HEK293 (cell line): ENCODE measurements around the gene SMIM41.
A peak's percentile ranks its signal among the peaks of the same experiment; 100 is the strongest.

Experiments used
- CTCF ChIA-PET: fragments of 350-600 bp; formaldehyde crosslinking; extraction: SDS; loops from one replicate; lab custom pipeline; 2021; ENCODE audit warnings: antibody characterized with exemption; lab: Yijun Ruan, JAX
- POLR2A ChIA-PET: fragments of 300-600 bp; formaldehyde crosslinking; extraction: SDS; loops from one replicate; lab custom pipeline; 2020; ENCODE audit warnings: antibody characterized with exemption, inconsistent platforms; lab: Yijun Ruan, JAX
- H3K27ac ChIP-seq: fragments of 200-500 bp; sonication (Bioruptor generic); 2 replicates; pipeline ENCODE4 v1.5.1; 2014; ENCODE audit warnings: low read depth, low read length, control low read depth, inconsistent platforms; ENCODE audit errors: extremely low read depth
- H3K36me3 ChIP-seq, 2 experiments: fragments of 200-500 bp in 1 of 2; sonication (Bioruptor generic) in 1 of 2; 1 replicate in 1 of 2; 2 replicates in 1 of 2; pipeline ENCODE4 v1.5.1; 2014 to 2017; ENCODE audit warnings: inconsistent platforms in 2 of 2, low read length in 2 of 2; ENCODE audit not compliant: control insufficient read depth in 2 of 2, insufficient read depth in 1 of 2
- H3K4me1 ChIP-seq: fragments of 200-500 bp; sonication (Bioruptor generic); 2 replicates; pipeline ENCODE4 v1.5.1; 2014; ENCODE audit warnings: mild to moderate bottlenecking, low read length, inconsistent platforms; ENCODE audit not compliant: control insufficient read depth, insufficient read depth
- H3K4me3 ChIP-seq: 2 replicates; pipeline ENCODE4 v1.5.1; 2011; ENCODE audit warnings: low read depth, mild to moderate bottlenecking, control low read depth, low read length, moderate library complexity
- H3K9me3 ChIP-seq: fragments of 200-500 bp; sonication (Bioruptor generic); 2 replicates; pipeline ENCODE4 v1.5.1; 2014; ENCODE audit warnings: low read depth, low read length, inconsistent platforms; ENCODE audit not compliant: control insufficient read depth, insufficient read depth
- KLF1 ChIP-seq: fragments of 450-650 bp; formaldehyde crosslinking; IDR thresholded peaks from 2 replicates; pipeline ENCODE4 v1.5.1; 2016; ENCODE audit warnings: missing biosample characterization, missing genetic modification characterization
- ZBTB7A ChIP-seq: fragments of 450-650 bp; formaldehyde crosslinking; IDR thresholded peaks from 2 replicates; pipeline ENCODE4 v1.5.1; 2016; ENCODE audit warnings: low read depth, missing biosample characterization, missing genetic modification characterization
- ZNF341 ChIP-seq: fragments of 450-650 bp; formaldehyde crosslinking; IDR thresholded peaks from 2 replicates; pipeline ENCODE4; 2016; ENCODE audit warnings: low read depth, missing biosample characterization, missing genetic modification characterization
- ZNF610 ChIP-seq: fragments of 450-650 bp; formaldehyde crosslinking; IDR thresholded peaks from 2 replicates; pipeline ENCODE4 v1.5.1; 2016; ENCODE audit warnings: missing biosample characterization, missing genetic modification characterization, borderline replicate concordance
- ZNF623 ChIP-seq: fragments of 450-650 bp; formaldehyde crosslinking; IDR thresholded peaks from 2 replicates; pipeline ENCODE4 v1.5.1; 2016; ENCODE audit warnings: missing biosample characterization, missing genetic modification characterization
- ZNF670 ChIP-seq: fragments of 450-650 bp; formaldehyde crosslinking; IDR thresholded peaks from 2 replicates; pipeline ENCODE4 v1.5.1; 2016; ENCODE audit warnings: missing biosample characterization, missing genetic modification characterization, low read depth
- ZNF747 ChIP-seq: fragments of 450-650 bp; formaldehyde crosslinking; IDR thresholded peaks from 2 replicates; pipeline ENCODE4 v1.5.1; 2016; ENCODE audit warnings: missing biosample characterization, missing genetic modification characterization
- TF ChIP-seq, protein P1 (sequence below): fragments of 450-650 bp; formaldehyde crosslinking; IDR thresholded peaks from 2 replicates; pipeline ENCODE4 v1.5.1; 2017; ENCODE audit warnings: missing biosample characterization, missing genetic modification characterization
- TF ChIP-seq, protein P2 (sequence below): fragments of 450-650 bp; formaldehyde crosslinking; IDR thresholded peaks from 2 replicates; pipeline ENCODE4 v1.5.1; 2016; ENCODE audit warnings: missing biosample characterization, missing genetic modification characterization
- TF ChIP-seq, protein P3 (sequence below): fragments of 450-650 bp; formaldehyde crosslinking; IDR thresholded peaks from 2 replicates; pipeline ENCODE4 v1.5.1; 2017; ENCODE audit warnings: missing biosample characterization, missing genetic modification characterization
- TF ChIP-seq, protein P4 (sequence below): fragments of 450-650 bp; formaldehyde crosslinking; IDR thresholded peaks from 2 replicates; pipeline ENCODE4 v1.5.1; 2016; ENCODE audit warnings: missing biosample characterization, missing genetic modification characterization
- TF ChIP-seq, protein P5 (sequence below): fragments of 450-650 bp; formaldehyde crosslinking; IDR thresholded peaks from 2 replicates; pipeline ENCODE4 v1.5.1; 2017; ENCODE audit warnings: missing biosample characterization, missing genetic modification characterization
- TF ChIP-seq, protein P6 (sequence below): fragments of 450-650 bp; formaldehyde crosslinking; IDR thresholded peaks from 2 replicates; pipeline ENCODE4 v1.5.1; 2016; ENCODE audit warnings: missing biosample characterization, missing genetic modification characterization, borderline replicate concordance

Gene SMIM41

DNA sequence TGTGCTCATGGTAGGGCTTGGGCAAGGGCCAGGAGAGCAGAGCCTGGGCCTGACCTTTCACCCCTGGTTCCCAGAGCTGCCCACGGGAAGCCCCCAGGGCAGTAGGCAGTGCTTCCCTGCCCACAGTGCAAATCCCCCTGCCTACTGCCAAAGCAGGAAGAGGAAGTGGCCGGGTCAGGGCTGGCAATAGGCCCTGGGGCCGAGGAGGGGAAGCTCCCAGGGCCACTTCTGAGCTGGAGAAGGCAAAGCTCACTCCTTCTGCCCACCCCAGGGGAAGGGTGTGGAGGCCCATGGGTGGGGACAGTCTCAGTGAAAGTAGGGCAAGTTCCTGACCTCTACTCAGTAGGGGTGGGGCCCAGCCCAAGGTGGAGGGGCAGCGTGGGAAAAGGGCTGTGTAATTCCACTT, 33.7 kb upstream of the SMIM41 start:
- Histone ChIP-seq H3K36me3 (peaks cover 0 to 4% of the 10 kb centered on the region in 2 experiments; a peak in 1 of 3 replicates), H3K27ac (no peak overlapping the region), H3K9me3 (no peaks in the 10 kb centered on the region), H3K4me3 (no peak overlapping the region), H3K4me1 (0 out of 2 replicates have a peak, but pooled peaks cover 4% of the 10 kb centered on the region)
- ChIA-PET POLR2A (no interaction called here), CTCF (interaction anchor here (4.0 kb wide), 1 partner anchor 21 kb away, joined by 23 read pairs; no protein-coding TSS in a partner anchor)
- TF ChIP-seq, protein P1, sequence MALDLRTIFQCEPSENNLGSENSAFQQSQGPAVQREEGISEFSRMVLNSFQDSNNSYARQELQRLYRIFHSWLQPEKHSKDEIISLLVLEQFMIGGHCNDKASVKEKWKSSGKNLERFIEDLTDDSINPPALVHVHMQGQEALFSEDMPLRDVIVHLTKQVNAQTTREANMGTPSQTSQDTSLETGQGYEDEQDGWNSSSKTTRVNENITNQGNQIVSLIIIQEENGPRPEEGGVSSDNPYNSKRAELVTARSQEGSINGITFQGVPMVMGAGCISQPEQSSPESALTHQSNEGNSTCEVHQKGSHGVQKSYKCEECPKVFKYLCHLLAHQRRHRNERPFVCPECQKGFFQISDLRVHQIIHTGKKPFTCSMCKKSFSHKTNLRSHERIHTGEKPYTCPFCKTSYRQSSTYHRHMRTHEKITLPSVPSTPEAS (tag by site-specific recombination), result no peak
- TF ChIP-seq, protein P2, sequence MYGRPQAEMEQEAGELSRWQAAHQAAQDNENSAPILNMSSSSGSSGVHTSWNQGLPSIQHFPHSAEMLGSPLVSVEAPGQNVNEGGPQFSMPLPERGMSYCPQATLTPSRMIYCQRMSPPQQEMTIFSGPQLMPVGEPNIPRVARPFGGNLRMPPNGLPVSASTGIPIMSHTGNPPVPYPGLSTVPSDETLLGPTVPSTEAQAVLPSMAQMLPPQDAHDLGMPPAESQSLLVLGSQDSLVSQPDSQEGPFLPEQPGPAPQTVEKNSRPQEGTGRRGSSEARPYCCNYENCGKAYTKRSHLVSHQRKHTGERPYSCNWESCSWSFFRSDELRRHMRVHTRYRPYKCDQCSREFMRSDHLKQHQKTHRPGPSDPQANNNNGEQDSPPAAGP (tag by site-specific recombination), result no peak; the same call in 1 of the 2 replicates
- TF ChIP-seq, protein P3, sequence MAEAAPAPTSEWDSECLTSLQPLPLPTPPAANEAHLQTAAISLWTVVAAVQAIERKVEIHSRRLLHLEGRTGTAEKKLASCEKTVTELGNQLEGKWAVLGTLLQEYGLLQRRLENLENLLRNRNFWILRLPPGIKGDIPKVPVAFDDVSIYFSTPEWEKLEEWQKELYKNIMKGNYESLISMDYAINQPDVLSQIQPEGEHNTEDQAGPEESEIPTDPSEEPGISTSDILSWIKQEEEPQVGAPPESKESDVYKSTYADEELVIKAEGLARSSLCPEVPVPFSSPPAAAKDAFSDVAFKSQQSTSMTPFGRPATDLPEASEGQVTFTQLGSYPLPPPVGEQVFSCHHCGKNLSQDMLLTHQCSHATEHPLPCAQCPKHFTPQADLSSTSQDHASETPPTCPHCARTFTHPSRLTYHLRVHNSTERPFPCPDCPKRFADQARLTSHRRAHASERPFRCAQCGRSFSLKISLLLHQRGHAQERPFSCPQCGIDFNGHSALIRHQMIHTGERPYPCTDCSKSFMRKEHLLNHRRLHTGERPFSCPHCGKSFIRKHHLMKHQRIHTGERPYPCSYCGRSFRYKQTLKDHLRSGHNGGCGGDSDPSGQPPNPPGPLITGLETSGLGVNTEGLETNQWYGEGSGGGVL, result no peak
- TF ChIP-seq ZBTB7A (tag by site-specific recombination) (no peak), KLF1 (tag by site-specific recombination) (peak; percentile 91)

DNA sequence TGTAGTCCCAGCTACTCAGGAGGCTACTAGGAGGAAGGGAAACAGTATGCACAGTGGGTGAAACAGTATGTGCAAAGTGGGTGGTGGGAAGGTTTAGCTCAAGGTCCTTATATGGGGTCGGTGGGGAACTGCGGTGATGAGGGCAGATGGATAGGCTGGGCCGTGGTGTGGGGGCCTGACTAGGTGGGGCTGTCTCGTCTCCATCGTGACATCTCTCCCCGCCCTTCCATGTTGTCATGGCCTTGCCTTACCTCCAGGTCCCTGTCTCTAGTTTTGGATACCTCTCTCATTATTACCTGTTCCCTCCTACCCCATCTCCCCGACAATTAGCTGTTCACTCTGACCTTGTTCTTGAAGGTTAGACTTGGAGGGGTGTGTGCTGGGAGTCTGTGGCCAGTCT, 32.6 kb upstream of the SMIM41 start:
- no peak overlapping the region for H3K27ac ChIP-seq
- H3K4me3 ChIP-seq, result no peak overlapping the region
- ChIA-PET POLR2A (interaction anchor here (1.4 kb wide), 1 partner anchor 23 kb away, joined by 6 read pairs; the partner anchor contains the start of gene ATG101), CTCF (interaction anchor here (1.4 to 2.6 kb wide), 3 partner anchors 9 to 38 kb away, joined by 3 to 12 read pairs (median 7); no protein-coding TSS in a partner anchor)
- peaks cover 0 to 4% of the 10 kb centered on the region in 2 experiments; a peak in 1 of 3 replicates for H3K36me3 ChIP-seq
- no peaks in the 10 kb centered on the region for H3K9me3 ChIP-seq
- TF ChIP-seq ZNF623 (tag by site-specific recombination), result no peak
- TF ChIP-seq, protein P4, sequence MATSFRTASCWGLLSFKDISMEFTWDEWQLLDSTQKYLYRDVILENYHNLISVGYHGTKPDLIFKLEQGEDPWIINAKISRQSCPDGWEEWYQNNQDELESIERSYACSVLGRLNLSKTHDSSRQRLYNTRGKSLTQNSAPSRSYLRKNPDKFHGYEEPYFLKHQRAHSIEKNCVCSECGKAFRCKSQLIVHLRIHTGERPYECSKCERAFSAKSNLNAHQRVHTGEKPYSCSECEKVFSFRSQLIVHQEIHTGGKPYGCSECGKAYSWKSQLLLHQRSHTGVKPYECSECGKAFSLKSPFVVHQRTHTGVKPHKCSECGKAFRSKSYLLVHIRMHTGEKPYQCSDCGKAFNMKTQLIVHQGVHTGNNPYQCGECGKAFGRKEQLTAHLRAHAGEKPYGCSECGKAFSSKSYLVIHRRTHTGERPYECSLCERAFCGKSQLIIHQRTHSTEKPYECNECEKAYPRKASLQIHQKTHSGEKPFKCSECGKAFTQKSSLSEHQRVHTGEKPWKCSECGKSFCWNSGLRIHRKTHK, result no peak
- no peak for TF ChIP-seq ZNF670
- TF ChIP-seq, protein P5, sequence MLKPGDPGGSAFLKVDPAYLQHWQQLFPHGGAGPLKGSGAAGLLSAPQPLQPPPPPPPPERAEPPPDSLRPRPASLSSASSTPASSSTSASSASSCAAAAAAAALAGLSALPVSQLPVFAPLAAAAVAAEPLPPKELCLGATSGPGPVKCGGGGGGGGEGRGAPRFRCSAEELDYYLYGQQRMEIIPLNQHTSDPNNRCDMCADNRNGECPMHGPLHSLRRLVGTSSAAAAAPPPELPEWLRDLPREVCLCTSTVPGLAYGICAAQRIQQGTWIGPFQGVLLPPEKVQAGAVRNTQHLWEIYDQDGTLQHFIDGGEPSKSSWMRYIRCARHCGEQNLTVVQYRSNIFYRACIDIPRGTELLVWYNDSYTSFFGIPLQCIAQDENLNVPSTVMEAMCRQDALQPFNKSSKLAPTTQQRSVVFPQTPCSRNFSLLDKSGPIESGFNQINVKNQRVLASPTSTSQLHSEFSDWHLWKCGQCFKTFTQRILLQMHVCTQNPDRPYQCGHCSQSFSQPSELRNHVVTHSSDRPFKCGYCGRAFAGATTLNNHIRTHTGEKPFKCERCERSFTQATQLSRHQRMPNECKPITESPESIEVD, result no peak
- TF ChIP-seq, protein P6, sequence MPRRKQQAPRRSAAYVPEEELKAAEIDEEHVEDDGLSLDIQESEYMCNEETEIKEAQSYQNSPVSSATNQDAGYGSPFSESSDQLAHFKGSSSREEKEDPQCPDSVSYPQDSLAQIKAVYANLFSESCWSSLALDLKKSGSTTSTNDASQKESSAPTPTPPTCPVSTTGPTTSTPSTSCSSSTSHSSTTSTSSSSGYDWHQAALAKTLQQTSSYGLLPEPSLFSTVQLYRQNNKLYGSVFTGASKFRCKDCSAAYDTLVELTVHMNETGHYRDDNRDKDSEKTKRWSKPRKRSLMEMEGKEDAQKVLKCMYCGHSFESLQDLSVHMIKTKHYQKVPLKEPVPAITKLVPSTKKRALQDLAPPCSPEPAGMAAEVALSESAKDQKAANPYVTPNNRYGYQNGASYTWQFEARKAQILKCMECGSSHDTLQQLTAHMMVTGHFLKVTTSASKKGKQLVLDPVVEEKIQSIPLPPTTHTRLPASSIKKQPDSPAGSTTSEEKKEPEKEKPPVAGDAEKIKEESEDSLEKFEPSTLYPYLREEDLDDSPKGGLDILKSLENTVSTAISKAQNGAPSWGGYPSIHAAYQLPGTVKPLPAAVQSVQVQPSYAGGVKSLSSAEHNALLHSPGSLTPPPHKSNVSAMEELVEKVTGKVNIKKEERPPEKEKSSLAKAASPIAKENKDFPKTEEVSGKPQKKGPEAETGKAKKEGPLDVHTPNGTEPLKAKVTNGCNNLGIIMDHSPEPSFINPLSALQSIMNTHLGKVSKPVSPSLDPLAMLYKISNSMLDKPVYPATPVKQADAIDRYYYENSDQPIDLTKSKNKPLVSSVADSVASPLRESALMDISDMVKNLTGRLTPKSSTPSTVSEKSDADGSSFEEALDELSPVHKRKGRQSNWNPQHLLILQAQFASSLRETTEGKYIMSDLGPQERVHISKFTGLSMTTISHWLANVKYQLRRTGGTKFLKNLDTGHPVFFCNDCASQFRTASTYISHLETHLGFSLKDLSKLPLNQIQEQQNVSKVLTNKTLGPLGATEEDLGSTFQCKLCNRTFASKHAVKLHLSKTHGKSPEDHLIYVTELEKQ (tag by site-specific recombination), result no peak
- TF ChIP-seq ZNF747, result no peak
- no peak for TF ChIP-seq ZNF610 (tag by site-specific recombination)
- no peak for TF ChIP-seq ZNF341 (tag by site-specific recombination)
- peaks cover 8% of the 10 kb centered on the region; the same call in 1 of the 2 replicates for H3K4me1 ChIP-seq
